HG02885 (cell line): Measurements from ENCODE around the gene PLCL2.

Source experiments
- ATAC-seq: cut with Tn5 transposase; IDR thresholded peaks from one replicate; pipeline ENCODE4 v1.9.1; 2021; ENCODE audit warnings: mild to moderate bottlenecking; ENCODE audit not compliant: unreplicated experiment, poor library complexity

The PLCL2 gene

GRCh38 chr3:17035033-17035432 lies 150.3 kb downstream of the PLCL2 start:
- ATAC-seq, result no peak

DNA sequence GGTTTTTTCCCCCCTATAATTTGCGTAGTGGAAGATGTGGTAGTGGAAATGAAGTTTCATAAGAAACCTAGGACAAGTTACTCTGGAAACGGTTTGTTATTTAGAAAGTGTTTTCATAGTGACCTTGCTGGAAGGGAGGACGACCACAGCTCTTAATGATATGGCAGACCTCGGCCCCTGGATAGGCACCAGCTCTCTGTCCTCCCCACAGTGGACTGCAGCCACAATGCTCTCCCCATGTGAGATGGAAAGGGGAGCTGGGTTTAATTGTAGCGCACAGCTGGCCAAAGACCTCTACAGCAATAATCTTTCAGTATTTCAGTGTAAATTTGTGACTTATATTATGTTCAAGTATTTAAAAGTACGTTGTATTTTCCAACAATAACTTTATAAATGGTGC lies 151.2 kb downstream of the PLCL2 start:
- ATAC-seq, result no peak

DNA sequence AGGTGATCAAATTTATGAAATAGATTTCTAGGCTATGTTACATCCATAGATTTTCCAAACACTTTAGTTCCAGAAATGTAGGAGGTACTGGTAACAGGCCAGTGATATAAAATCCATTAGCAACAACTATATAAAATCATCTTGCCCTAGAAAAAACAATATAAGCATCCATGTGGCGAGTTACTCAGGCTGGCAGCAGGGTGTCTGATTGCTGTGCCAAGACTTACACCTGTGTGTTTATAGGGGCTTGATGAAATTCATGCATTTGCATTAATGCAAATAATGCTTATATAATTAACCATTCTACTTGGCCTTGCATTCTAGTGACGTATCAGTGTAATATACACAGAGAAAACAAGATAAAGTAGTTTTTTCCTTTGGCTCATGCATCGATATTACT lies 153.4 kb downstream of the PLCL2 start:
- ATAC-seq, result no peak

- ATAC-seq, result no peak
These were observed 154.3 kb downstream of the PLCL2 start for GRCh38 chr3:17038900-17039553.

DNA sequence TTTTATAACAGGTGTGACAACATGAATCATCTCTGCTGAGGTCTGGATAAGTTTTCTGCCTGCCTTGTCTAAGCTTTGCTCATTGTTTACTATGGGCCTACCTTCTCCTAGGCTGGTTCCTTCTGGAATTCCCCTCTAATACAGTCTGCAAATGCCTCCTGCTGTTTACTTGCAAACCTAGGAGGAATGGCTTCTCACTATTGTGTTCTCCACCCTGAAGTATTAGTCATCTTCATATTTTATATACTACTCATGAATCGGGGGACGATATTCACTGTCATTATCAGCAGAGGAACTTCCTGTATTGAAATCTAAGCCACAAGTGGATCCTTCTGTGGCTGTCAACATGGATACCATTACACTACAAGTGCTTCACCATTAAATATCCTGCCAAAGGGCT lies 154.8 kb downstream of the PLCL2 start:
- no peak for ATAC-seq

DNA sequence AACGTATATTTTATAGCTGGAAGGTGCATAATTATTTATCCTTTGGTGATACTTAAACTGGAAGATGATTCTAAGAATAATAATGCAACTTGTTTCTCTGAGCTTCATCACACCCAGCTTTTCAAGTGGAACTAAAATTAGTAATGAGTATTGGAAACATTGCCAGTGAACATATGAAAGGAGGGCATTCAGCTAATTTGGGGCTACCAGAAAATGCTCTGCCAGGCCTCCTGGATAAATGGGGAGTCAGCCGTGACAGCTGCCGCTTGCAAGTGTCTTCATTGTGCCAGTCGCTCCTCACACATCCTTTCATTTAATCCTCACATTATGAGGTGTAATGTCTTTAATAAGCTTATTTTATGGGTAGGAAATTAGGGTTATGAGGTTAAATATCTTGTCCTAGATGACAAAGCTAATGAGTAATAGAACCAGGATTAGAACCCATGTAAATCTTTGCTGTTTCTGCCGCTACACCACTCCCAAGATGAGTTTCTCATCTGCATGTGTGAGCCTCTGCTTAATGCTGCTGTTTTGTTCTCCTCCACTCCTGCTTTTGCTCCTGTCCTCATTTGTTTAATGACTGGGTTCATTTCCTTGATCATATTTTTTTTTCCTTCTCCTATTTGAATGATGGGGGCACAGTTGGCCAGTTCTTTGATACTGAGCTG lies 155.7 kb downstream of the PLCL2 start:
- ATAC-seq, result no peak

DNA sequence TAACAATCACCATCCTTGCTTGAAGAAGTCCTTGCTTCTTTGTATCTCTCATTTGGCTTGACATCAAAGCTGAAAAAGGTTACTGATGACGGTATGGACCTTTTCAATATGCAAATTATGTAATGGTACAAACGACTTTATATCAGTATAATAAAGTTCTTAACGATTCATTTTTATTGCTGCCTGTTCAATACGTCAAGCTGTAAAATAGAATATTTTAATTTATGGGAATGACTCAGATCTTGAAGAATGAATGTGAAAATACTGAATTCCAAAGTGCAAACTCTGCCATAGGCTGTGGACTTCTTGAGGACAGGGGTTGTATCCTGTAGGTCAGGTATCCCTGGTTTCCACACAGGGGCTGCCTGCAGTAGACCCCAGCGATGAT lies 156.2 kb downstream of the PLCL2 start:
- ATAC-seq, result no peak

- ATAC-seq, result peak; percentile 91
These were observed 160.1 kb downstream of the PLCL2 start for GRCh38 chr3:17044855-17045254.

DNA sequence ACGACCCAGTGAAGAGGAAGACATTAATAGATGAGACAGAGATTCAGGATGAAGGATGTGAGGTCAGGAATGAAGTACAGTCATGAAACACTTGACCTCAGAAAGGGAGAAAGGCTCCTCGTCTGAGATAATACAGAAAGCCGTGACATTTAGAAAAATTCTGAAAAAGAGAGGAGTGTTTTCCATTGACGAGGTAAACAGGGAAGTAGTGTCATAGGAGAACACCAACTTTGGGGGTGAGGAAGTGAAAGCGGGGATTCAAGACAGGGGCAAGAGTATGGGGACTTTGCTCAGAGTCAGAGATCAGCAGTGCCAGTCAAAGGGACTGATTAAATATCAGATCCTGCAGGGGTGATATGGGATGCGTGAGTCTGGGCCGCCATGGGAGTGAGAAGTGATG lies 160.9 kb downstream of the PLCL2 start:
- no peak for ATAC-seq

DNA sequence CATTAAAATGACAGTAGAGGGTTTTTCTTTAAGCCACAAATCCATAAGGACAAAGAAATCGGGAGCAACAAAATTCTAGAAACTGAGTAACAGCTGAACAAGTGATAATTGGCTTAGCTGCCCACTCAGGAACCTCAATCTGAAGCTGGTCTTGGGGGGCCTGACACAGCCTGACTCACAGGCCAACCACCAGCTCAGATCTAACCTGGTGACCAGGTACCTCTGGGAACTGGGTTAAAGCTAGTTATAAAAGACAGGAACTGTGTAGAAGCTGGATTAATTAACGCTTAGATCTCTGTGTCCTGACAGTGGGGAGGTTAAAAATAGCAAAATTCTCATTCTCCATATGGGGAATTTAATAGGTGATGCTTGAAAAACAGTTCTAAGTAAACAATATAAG lies 161.9 kb downstream of the PLCL2 start:
- no peak for ATAC-seq

DNA sequence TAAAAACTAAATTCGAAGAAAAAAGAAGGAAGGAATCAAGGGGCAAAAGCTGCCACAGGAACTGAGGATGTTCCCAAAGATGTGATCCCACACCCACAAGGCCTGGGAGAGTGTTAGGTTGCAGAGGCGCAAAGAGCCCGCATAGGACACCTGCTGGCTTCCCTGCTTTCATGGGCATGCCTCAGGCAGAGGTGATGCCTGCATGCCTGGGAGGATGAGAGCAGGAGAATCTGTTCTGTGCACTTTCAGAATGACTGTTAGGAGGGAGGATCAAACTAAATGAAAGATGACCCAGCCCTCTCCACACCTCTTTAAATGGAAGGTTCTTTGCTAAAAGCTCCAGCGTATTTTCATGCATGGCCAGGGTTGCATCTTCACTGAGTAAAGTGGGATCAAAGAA lies 162.4 kb downstream of the PLCL2 start:
- ATAC-seq, result peak; percentile 30

DNA sequence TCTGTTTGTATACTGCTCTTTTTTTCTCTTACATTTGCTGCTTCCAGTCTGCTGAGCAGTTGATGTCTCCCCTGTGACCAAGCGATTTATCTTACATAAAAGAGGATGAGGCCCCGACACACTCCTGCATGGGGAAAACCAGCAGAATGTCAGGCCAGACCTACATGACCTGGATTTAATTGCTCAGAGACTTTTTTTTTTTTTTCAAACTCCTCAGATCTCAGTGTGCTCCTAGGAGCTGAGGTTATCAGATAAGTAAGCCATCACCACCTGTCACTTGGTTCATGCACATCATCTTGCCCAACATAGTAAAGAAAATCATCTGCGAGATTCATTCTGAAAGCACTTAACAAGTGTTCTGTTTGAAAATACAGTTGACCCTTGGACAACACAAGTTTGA lies 163.1 kb downstream of the PLCL2 start:
- no peak for ATAC-seq

GRCh38 chr3:17050071-17050470 lies 165.3 kb downstream of the PLCL2 start:
- no peak for ATAC-seq

DNA sequence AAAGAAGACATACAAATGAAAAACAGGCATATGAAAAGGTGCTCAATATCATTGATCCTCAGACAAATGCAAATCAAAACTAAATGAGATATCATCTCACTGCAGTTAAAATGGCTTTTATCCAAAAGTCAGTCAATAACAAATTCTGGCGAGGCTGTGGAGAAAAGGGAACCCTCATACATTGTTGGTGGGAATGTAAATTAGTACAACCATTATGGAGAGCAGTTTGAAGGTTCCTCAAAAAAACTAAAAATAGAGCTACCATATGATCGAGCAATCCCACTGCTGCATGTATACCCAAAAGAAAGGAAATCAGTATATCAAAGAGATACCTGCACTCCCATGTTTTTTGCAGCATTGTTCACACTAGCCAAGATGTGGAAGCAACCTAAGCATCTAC lies 165.8 kb downstream of the PLCL2 start:
- no peak for ATAC-seq

DNA sequence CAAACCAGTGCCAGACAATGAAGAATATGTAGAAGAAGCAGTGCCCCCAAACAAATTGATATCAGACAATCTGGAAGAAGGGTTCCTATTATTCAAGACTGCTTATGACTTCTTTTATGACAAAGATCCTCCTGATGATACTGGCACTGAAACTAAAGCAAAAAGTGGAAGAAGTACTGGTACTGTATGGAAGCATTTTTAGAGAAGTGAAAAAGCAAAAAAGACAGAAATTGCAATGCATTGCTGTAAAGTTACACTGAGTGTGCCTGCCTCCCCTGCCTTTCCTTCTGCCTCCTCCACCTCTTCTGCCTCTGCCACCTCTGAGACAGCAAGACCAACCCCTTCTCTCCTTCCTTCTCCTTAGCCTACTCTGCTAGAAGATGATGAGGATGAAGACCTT lies 167.6 kb downstream of the PLCL2 start:
- ATAC-seq, result peak; percentile 55

- ATAC-seq, result no peak
These were observed 169.7 kb downstream of the PLCL2 start for GRCh38 chr3:17054301-17054981.

GRCh38 chr3:17054982-17055343 lies 170.2 kb downstream of the PLCL2 start:
- no peak for ATAC-seq

DNA sequence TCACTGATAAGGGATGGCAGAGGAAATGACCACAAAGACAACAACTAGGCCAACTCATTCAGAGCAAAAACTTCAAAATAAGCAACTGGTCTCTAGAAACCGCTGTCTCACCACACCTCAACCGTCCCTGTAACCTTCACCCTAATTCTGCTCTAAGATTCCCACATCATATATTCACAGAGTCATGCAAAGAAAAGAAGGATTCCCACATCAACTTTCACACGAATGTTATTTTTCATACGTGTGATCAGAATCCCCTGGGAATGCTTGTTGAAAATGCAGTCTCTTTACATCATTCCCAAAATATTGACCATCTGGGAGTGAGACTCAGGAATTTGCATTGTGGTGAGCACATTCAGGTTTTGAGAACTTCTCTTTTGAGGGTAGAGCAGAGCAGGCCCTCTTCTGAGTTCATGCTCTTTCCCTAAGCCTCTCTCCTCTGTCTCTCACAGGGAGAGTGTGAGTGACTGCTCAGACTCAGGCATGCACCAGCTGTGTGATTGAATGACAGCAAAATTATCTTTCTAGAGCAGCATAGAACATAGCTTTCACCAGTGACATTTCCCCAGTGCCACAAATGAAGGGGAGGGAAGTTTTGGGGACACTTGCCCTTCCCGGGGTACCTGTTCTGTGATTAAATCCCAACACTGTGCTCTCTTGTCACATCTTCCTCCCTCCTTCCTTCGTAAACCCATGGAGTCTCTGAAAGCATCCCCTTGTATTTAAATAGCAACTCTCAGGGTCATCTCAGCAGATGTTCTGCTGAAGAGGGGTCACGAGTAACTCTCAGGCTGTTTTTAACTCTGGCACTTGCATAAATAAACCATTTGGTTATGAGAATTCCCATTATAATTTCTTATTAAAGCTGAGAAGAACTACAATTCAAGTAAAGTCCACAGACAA lies 170.9 kb downstream of the PLCL2 start:
- peak; percentile 82 for ATAC-seq

DNA sequence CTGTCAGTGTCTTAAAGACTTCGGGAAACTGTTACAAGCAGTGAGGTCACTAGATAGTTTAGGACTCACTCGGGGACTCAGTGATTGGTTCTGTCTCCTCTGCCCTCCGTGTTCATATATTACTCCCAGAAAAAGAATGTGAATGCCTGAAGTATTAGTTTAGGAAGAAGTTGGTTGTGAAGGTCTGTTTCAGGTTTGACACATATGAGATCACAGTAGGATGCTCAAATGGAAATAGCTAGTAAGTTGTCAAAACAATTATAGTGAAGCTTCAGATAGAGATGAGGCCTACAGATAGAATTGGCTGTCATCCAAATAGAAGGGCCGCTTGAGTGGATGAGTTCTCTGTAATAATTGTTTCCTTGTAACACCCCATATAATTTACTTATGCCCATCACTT lies 172.6 kb downstream of the PLCL2 start:
- ATAC-seq, result no peak

DNA sequence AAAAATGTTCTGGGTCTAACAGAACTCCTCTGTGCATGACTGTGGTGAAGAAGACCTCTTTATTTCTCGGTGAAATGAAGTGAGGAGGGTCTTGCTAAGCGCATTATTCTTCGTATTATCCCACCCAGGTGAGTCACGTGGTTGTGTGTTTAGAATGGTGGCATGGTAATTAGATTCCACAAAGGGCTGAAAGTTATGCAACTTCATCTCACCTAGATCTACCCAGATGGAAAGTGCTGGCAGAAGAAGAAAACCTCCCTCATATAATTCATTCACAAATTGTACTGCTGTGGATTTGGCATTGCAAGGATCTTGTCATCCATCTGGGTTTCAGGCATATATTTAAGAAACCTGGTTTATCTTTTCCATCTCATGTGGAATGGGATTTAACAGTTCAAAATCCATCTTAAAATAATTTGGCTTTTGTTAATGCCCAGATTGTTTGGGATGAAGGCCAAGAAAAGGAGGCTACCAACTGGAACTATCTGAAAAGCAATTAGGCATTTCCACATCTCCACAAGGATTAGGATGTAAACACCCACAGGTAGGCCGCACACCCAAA lies 175.3 kb downstream of the PLCL2 start:
- no peak for ATAC-seq

- no peak for ATAC-seq
These were observed 176.2 kb downstream of the PLCL2 start for GRCh38 chr3:17061005-17061404.
